Retina (tissue), 1 donor: ENCODE data around the gene CMIP.
"Not testable (repeated sequence)": the region's sequence is repeated elsewhere in the genome, so short reads cannot be mapped to it uniquely, and the experiment has no call there.

ENCODE experiments used
- DNase-seq: peaks from one replicate; pipeline ENCODE4 v3.0.0-alpha.2; 2016

The CMIP gene

DNA sequence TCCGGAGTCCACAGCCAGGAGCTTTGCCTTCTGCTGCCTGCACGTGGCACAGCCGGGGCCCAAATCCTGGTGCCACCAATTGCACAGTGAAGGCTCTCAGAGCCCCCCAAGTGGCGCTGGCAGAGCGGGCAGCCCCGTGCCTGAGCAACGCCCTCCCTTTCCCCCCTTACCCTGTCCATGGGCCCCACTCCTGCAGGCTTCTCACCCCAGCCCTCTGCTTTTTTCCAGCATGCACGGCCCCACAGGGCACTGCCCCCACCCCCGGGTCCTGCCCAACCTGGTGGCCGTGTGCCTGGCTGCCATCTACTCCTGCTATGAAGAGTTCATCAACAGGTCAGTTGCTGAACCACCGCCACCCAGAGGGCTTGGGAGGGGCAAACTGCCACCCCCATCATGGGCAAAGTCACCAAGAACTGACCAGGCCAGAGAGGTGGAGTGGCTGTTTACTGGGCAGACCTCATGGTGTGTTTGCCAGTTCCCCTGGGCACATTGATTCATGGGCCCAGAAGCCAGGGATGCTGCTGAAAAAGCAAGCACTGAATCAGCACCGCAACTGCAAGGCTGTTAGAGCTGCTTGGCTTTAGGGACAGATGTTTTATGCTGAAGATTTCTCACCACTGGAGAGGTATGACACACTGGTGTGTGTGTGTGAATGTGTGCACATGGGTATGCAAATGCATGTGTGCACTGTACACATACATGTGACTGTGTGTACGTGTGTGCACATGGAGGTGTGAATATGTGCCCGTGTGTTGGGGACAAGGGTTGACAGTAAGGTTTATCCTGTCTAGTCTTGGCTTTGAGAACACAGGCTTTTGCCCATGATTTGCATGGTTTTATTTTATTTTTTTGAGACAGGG lies 227.4 kb downstream of the CMIP start:
- no peak for DNase-seq

DNA sequence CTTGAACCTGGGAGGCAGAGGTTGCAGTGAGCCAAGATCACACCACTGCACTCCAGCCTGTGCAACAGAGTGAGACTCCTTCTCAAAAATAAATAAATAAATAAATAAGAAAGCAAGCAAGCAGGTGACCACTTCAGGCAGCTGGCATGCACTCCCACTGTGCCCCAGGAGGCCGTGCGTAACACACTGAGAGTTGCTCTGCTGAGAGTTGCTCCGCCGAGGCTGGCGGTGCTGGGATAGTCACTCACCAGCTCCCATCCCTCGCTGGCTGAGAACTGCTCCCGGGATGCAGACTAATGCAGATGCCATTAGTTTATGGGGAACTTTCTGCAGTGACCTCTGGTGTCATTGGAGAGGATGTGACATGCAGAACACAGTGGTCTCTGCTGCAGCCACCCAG lies 228.8 kb downstream of the CMIP start:
- DNase-seq, result no peak

GRCh38 chr16:81675662-81676061 lies 231.1 kb downstream of the CMIP start:
- no peak for DNase-seq

- DNase-seq, result no peak
Measured at GRCh38 chr16:81676066-81676882, 231.7 kb downstream of the CMIP start.

GRCh38 chr16:81676883-81677737 lies 232.5 kb downstream of the CMIP start:
- no peak for DNase-seq

- no peak for DNase-seq
Measured at GRCh38 chr16:81678326-81679095, 233.9 kb downstream of the CMIP start.

- DNase-seq, result no peak
Measured at GRCh38 chr16:81679721-81680430, 235.3 kb downstream of the CMIP start.

GRCh38 chr16:81680444-81681275 lies 236.1 kb downstream of the CMIP start:
- no peak for DNase-seq

DNA sequence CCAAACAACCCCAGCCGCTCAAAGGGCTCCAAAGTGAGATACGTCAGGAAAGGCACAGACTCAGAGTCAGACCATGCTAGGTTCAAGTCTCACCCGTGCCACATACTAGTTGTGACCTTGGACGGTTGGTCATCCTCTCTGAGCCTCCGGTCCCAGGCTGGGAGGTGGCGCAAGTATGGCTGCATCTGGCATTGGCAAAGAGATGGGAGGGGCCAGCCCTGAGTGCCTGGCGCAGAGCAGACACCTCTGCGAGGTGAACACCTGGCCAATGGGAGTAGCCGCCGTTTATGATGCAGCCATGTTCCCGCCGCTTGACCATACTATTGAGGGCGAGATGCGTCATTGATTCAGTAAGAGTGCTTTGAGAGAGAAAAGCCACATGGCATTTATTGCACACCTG lies 236.7 kb downstream of the CMIP start:
- no peak for DNase-seq

GRCh38 chr16:81684242-81684837 lies 239.7 kb downstream of the CMIP start:
- DNase-seq, result no peak

- no peak for DNase-seq
Measured at GRCh38 chr16:81684901-81685300, 240.3 kb downstream of the CMIP start.

DNA sequence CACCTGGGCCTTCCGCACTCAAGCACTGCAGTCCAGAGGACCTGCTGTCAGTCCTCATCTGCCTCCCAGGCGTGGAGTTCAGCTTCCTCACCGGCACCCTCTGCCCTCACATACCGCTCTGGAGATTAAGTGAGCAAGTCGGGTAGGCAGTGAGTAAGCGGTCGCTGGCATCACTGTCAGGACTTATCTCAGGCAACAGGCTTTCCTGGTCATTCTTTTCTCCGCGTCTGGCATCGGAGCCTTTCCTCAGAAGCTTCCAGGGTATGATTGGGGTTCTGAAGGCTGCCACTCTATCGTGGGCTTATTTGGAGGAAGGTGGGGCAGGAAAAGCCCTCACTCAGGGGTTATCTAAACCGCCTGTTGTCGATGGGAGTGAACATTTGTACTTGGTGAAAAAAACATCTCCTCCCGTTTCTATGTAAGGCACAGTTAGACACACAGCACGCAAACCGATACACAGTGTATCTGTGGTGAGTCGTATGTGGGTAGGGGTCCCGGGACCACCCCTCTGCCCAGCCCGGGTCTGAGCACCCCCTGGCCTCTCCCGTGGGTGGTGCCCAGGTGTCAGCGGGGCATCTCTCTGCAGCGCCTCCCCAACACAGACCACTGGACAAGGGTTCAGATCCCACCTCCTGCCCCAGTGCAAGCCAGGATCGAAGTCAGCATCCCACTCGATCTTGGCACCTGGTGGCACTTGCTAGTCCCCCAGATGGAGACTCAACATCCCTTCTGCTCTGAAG lies 242.0 kb downstream of the CMIP start:
- DNase-seq, result no peak

DNA sequence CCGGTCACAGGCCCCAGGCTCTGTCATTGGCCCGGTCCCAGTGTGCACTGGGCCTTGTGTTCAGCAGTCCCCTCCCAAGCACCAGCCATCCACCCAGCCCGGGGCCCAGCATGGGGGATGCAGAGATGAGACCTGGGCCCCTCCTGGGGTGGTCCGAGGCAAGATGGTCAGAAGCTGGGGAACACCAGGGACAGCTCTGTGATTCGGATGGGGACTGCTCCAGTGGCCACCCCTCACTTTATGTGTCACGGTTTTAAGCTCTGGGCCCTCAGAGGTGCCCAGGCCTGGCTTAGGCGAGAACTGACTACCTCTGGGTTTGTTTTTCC lies 242.5 kb downstream of the CMIP start:
- DNase-seq, result no peak

- no peak for DNase-seq
Measured at GRCh38 chr16:81688182-81688581, 243.6 kb downstream of the CMIP start.

DNA sequence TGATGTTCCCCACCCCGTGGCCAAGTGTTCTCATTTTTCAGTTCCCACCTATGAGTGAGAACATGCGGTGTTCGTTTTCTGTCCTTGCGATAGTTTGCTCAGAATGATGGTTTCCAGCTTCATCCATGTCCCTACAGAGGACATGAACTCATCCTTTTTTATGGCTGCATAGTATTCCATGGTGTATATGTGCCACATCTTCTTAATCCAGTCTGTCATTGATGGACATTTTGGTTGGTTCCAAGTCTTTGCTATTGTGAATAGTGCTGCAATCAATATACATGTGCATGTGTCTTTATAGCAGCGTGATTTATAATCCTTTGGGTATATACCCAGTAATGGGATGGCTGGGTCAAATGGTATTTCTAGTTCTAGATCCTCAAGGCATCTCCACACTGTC lies 244.2 kb downstream of the CMIP start:
- DNase-seq, result not testable (repeated sequence)

DNA sequence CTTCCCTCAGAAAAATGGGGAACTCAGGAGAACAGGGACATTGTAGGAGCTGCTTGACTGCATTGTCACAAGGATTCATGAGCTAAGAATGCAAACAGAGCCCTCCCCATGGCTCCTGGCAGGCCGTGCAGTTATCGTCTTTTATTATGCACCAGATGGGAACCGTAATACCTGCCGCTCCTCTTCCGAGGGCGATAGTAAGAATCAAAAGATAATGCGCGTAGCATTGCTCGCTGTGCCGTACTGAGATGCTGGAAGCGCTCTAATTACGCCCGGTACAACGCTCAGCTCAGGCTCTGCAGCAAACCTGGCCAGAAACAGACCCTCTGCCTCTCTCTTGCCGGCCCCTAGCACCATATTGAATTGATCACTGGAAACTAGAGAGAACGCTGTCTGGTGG lies 247.4 kb downstream of the CMIP start:
- no peak for DNase-seq

- DNase-seq, result no peak
Measured at GRCh38 chr16:81692571-81692970, 248.0 kb downstream of the CMIP start.

DNA sequence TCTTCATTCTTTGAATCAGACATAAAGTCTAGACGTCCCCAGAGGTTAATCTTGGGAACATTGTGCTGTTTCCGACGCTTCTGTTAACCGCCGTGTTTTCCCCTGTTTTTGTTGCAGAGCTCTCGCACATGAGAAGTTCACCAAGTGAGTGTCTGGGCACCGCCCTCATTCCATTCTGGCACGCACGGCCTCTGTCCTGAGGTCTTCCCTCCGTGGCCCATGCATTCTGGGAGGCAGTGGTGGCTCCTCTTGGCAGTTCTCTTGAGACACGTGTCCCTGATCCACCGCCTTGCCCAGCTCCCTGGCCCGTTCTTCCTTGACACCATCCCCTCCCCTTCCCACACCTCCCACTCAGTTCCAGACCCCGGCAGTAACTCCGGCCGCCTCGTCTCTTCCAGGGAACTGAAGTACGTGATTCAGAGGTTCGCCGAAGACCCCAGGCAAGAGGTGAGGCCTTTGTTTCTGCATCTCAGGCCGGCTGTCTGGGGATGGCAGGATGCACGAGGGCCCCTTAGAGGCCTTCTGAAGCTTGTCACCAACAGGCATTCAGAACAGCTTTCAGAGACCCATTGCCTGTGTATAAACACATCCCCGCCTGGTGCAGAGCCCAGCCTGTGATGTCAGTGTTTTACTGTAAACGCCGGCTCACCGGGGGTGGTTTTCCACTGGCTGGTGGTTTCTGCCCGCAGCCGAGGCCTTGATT lies 248.6 kb downstream of the CMIP start:
- no peak for DNase-seq

GRCh38 chr16:81693744-81694303 lies 249.2 kb downstream of the CMIP start:
- no peak for DNase-seq
